GM18861 (cell line): ENCODE data around the gene TAF4.
A peak's percentile ranks its signal among the peaks of the same experiment; 100 is the strongest.

ENCODE experiments used
- ATAC-seq: cut with Tn5 transposase; IDR thresholded peaks from one replicate; pipeline ENCODE4 v1.9.1; 2021; ENCODE audit not compliant: unreplicated experiment

Gene TAF4

GRCh38 chr20:62045529-62046285 is 20.0 kb downstream of the TAF4 start:
- no peak for ATAC-seq

GRCh38 chr20:62045118-62045517 is 20.6 kb downstream of the TAF4 start:
- ATAC-seq: no peak

GRCh38 chr20:62044631-62045030 is 21.1 kb downstream of the TAF4 start:
- no peak for ATAC-seq

GRCh38 chr20:62043131-62043914 is 22.4 kb downstream of the TAF4 start:
- ATAC-seq: no peak

- no peak for ATAC-seq
Observed at GRCh38 chr20:62042025-62042820, 23.5 kb downstream of the TAF4 start.

GRCh38 chr20:62040933-62041332 is 24.7 kb downstream of the TAF4 start:
- no peak for ATAC-seq

- no peak for ATAC-seq
Observed at GRCh38 chr20:62040381-62040922, 25.2 kb downstream of the TAF4 start.

GRCh38 chr20:62039738-62040137 is 25.9 kb downstream of the TAF4 start:
- ATAC-seq: peak; percentile 78

- ATAC-seq: no peak
Observed at GRCh38 chr20:62032609-62033368, 32.9 kb downstream of the TAF4 start.

- no peak for ATAC-seq
Observed at GRCh38 chr20:62031462-62032092, 34.1 kb downstream of the TAF4 start.

GRCh38 chr20:62030834-62031434 is 34.7 kb downstream of the TAF4 start:
- ATAC-seq: peak; percentile 64

GRCh38 chr20:62030357-62030756 is 35.3 kb downstream of the TAF4 start:
- no peak for ATAC-seq

GRCh38 chr20:62029949-62030348 is 35.7 kb downstream of the TAF4 start:
- no peak for ATAC-seq

- no peak for ATAC-seq
Observed at GRCh38 chr20:62029296-62029695, 36.4 kb downstream of the TAF4 start.

GRCh38 chr20:62028384-62028783 is 37.3 kb downstream of the TAF4 start:
- no peak for ATAC-seq

GRCh38 chr20:62027698-62028321 is 37.9 kb downstream of the TAF4 start:
- no peak for ATAC-seq

GRCh38 chr20:62027116-62027515 is 38.6 kb downstream of the TAF4 start:
- ATAC-seq: no peak

GRCh38 chr20:62026564-62026856 is 39.2 kb downstream of the TAF4 start:
- no peak for ATAC-seq

- ATAC-seq: no peak
Observed at GRCh38 chr20:62025832-62026563, 39.7 kb downstream of the TAF4 start.
